ENCODE data around the gene TRABD2B.

The TRABD2B gene

GRCh38 chr1:47763591-47764171 is 233.5 kb downstream of the TRABD2B start:
- H3K4me2 ChIP-seq, result no peak overlapping the region
- H4K20me1 ChIP-seq, result no peaks in the 10 kb centered on the region
- no peak overlapping the region for H3K4me3 ChIP-seq
- no peaks in the 10 kb centered on the region for H3K27me3 ChIP-seq
- peaks cover 10% of the 10 kb centered on the region for H3K4me1 ChIP-seq
- no peak for TF ChIP-seq Cebpa-rat (IDR thresholded peaks at IDR 0.05)
- H3K9me3 ChIP-seq, result no peaks in the 10 kb centered on the region
- H3K36me3 ChIP-seq, result no peaks in the 10 kb centered on the region
- H3K27ac ChIP-seq, result no peak overlapping the region
- no peak overlapping the region for H3K9ac ChIP-seq

- no peak overlapping the region for H3K9ac ChIP-seq
- no peaks in the 10 kb centered on the region for H3K27me3 ChIP-seq
- H3K4me2 ChIP-seq, result peak overlapping the region; percentile 15
- H3K4me3 ChIP-seq, result no peak overlapping the region
- H4K20me1 ChIP-seq, result no peaks in the 10 kb centered on the region
- no peak for TF ChIP-seq Cebpa-rat (IDR thresholded peaks at IDR 0.05)
- H3K27ac ChIP-seq, result no peak overlapping the region
- peaks cover 10% of the 10 kb centered on the region for H3K4me1 ChIP-seq
- H3K36me3 ChIP-seq, result no peaks in the 10 kb centered on the region
- H3K9me3 ChIP-seq, result no peaks in the 10 kb centered on the region
These were observed 235.2 kb downstream of the TRABD2B start for GRCh38 chr1:47761974-47762373.

GRCh38 chr1:47761201-47761930 is 235.8 kb downstream of the TRABD2B start:
- no peaks in the 10 kb centered on the region for H3K27me3 ChIP-seq
- no peaks in the 10 kb centered on the region for H3K9me3 ChIP-seq
- peak overlapping the region; percentile 15; the same call in 1 of the 2 replicates for H3K4me2 ChIP-seq
- H3K36me3 ChIP-seq, result no peaks in the 10 kb centered on the region
- H4K20me1 ChIP-seq, result no peaks in the 10 kb centered on the region
- no peak overlapping the region for H3K27ac ChIP-seq
- H3K4me1 ChIP-seq, result peaks cover 10% of the 10 kb centered on the region
- H3K4me3 ChIP-seq, result no peak overlapping the region
- no peak overlapping the region for H3K9ac ChIP-seq
- no peak for TF ChIP-seq Cebpa-rat (IDR thresholded peaks at IDR 0.05)

- Histone ChIP-seq H3K9me3 (no peaks in the 10 kb centered on the region), H3K27me3 (no peaks in the 10 kb centered on the region), H3K4me2 (no peak overlapping the region), H3K4me3 (no peak overlapping the region), H4K20me1 (no peaks in the 10 kb centered on the region), H3K36me3 (no peaks in the 10 kb centered on the region), H3K27ac (no peak overlapping the region), H3K4me1 (peaks cover 10% of the 10 kb centered on the region), H3K9ac (no peak overlapping the region)
- no peak for TF ChIP-seq Cebpa-rat (IDR thresholded peaks at IDR 0.05)
These were observed 237.1 kb downstream of the TRABD2B start for GRCh38 chr1:47759936-47760629.

- H3K4me3 ChIP-seq, result no peak overlapping the region
- no peak overlapping the region for H3K27ac ChIP-seq
- no peak overlapping the region for H3K9ac ChIP-seq
- no peaks in the 10 kb centered on the region for H3K27me3 ChIP-seq
- no peaks in the 10 kb centered on the region for H3K36me3 ChIP-seq
- H3K9me3 ChIP-seq, result no peaks in the 10 kb centered on the region
- H4K20me1 ChIP-seq, result no peaks in the 10 kb centered on the region
- TF ChIP-seq Cebpa-rat (IDR thresholded peaks at IDR 0.05), result no peak
- peaks cover 10% of the 10 kb centered on the region for H3K4me1 ChIP-seq
- H3K4me2 ChIP-seq, result no peak overlapping the region
These were observed 237.8 kb downstream of the TRABD2B start for GRCh38 chr1:47759251-47759935.

GRCh38 chr1:47758341-47759250 is 238.6 kb downstream of the TRABD2B start:
- no peaks in the 10 kb centered on the region for H3K9me3 ChIP-seq
- H3K4me1 ChIP-seq, result peaks cover 10% of the 10 kb centered on the region
- H3K36me3 ChIP-seq, result no peaks in the 10 kb centered on the region
- no peak overlapping the region for H3K9ac ChIP-seq
- TF ChIP-seq Cebpa-rat (IDR thresholded peaks at IDR 0.05), result no peak
- no peaks in the 10 kb centered on the region for H3K27me3 ChIP-seq
- H3K4me2 ChIP-seq, result no peak overlapping the region
- H3K4me3 ChIP-seq, result no peak overlapping the region
- H4K20me1 ChIP-seq, result no peaks in the 10 kb centered on the region
- no peak overlapping the region for H3K27ac ChIP-seq

- no peaks in the 10 kb centered on the region for H4K20me1 ChIP-seq
- H3K4me1 ChIP-seq, result peaks cover 10% of the 10 kb centered on the region
- TF ChIP-seq Cebpa-rat (IDR thresholded peaks at IDR 0.05), result no peak
- H3K9ac ChIP-seq, result no peak overlapping the region
- H3K27ac ChIP-seq, result no peak overlapping the region
- H3K36me3 ChIP-seq, result no peaks in the 10 kb centered on the region
- no peak overlapping the region for H3K4me2 ChIP-seq
- H3K27me3 ChIP-seq, result no peaks in the 10 kb centered on the region
- no peaks in the 10 kb centered on the region for H3K9me3 ChIP-seq
- H3K4me3 ChIP-seq, result no peak overlapping the region
These were observed 239.8 kb downstream of the TRABD2B start for GRCh38 chr1:47757226-47757975.

- H3K9ac ChIP-seq, result no peak overlapping the region
- no peaks in the 10 kb centered on the region for H3K36me3 ChIP-seq
- no peak for TF ChIP-seq Cebpa-rat (IDR thresholded peaks at IDR 0.05)
- no peak overlapping the region for H3K4me3 ChIP-seq
- H3K27me3 ChIP-seq, result no peaks in the 10 kb centered on the region
- peaks cover under 1% of the 10 kb centered on the region; the same call in 1 of the 2 replicates for H3K4me1 ChIP-seq
- no peak overlapping the region for H3K27ac ChIP-seq
- no peak overlapping the region for H3K4me2 ChIP-seq
- no peaks in the 10 kb centered on the region for H4K20me1 ChIP-seq
- H3K9me3 ChIP-seq, result no peaks in the 10 kb centered on the region
These were observed 240.8 kb downstream of the TRABD2B start for GRCh38 chr1:47756411-47756810.
